ENCODE results near the gene HSD17B2.
"Not testable (repeated sequence)": the region's sequence is repeated elsewhere in the genome, so short reads cannot be mapped to it uniquely, and the experiment has no call there.

The HSD17B2 gene

DNA sequence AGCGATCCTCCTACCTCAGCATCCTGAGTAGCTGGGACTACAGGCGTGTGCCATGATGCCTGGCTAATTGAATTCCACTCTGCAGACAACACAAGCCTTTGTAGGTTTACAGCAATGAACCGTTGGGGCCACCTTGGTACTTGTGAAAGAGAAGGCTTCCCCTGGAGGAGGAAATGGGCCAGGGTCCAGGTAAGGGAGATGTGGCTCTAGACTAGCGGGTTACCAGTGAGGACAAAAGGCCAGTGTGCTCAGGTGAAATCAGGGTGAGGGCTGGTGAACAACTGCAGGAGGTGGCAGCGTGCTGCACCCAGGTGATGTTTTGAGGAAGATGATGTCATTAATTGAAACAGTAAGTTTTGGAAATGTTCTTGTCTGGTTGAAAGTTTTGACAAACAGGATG lies 30.5 kb upstream of the HSD17B2 start:
- Histone ChIP-seq H3K9ac (ENCODE audit: low read depth in 1 of 2, low read length in 2 of 2) (no peak overlapping the region), H3K27ac (ENCODE audit: low read depth, low read length) (no peak overlapping the region), H3K4me1 (ENCODE audit: control insufficient read depth in 1 of 2, insufficient read depth in 2 of 2, low read length in 2 of 2) (peaks cover 0 to 25% of the 10 kb centered on the region in 2 donors), H3K36me3 (ENCODE audit: control insufficient read depth in 1 of 2, insufficient read depth in 2 of 2, low read length in 2 of 2) (peaks cover 15 to 21% of the 10 kb centered on the region in 2 donors), H3K9me3 (ENCODE audit: control insufficient read depth in 1 of 2, low read length in 2 of 2) (peaks cover 6 to 10% of the 10 kb centered on the region in 2 donors), H3K4me3 (ENCODE audit: low read depth in 1 of 2, low read length in 2 of 2) (no peak overlapping the region), H3K27me3 (ENCODE audit: control insufficient read depth in 1 of 2, insufficient read depth in 2 of 2, low read length in 2 of 2) (no peaks in the 10 kb centered on the region)

DNA sequence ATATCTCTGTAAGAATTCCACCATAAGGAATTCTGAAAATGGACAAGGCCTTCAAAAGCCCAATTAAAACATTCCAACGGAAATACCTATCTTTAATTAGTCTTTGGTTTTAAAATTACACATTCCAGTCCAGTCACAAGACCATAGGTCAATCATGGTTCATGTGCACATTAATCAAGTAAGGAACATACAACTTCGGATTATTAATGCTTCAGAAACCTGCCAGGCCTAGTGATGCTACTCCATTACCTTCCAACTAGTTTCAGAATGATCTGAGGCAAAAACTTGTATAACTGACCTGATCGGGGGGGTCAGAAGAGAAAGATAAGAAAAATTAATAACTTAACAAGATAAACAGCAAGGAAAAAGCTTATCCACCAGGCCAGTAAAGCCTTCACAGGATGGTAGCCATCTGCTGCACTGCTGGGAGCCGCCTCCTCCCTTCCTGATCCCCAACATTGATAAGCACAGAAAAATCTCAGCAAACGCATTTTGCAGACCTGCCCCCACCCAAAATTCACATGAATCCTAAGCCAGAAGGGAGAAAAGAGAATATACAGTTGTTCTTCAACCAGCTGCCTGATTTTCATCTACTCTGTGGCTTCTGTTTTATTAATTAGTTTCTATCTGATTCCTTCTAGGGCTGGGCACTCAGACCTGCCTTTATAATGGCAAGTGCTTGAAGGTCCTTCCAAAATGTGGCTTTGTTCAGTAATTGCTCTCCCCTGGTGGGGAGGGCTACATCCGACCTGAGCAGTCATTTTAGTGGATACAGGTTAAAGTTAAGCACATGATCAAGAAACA lies 29.8 kb upstream of the HSD17B2 start:
- Histone ChIP-seq H3K4me3 (ENCODE audit: low read depth in 1 of 2, low read length in 2 of 2) (no peak overlapping the region), H3K9ac (ENCODE audit: low read depth in 1 of 2, low read length in 2 of 2) (no peak overlapping the region), H3K27ac (ENCODE audit: low read depth, low read length) (no peak overlapping the region), H3K4me1 (ENCODE audit: control insufficient read depth in 1 of 2, insufficient read depth in 2 of 2, low read length in 2 of 2) (peaks cover under 1 to 25% of the 10 kb centered on the region in 2 donors), H3K9me3 (ENCODE audit: control insufficient read depth in 1 of 2, low read length in 2 of 2) (peaks cover 6 to 10% of the 10 kb centered on the region in 2 donors), H3K27me3 (ENCODE audit: control insufficient read depth in 1 of 2, insufficient read depth in 2 of 2, low read length in 2 of 2) (no peaks in the 10 kb centered on the region), H3K36me3 (ENCODE audit: control insufficient read depth in 1 of 2, insufficient read depth in 2 of 2, low read length in 2 of 2) (peaks cover 10 to 14% of the 10 kb centered on the region in 2 donors)

DNA sequence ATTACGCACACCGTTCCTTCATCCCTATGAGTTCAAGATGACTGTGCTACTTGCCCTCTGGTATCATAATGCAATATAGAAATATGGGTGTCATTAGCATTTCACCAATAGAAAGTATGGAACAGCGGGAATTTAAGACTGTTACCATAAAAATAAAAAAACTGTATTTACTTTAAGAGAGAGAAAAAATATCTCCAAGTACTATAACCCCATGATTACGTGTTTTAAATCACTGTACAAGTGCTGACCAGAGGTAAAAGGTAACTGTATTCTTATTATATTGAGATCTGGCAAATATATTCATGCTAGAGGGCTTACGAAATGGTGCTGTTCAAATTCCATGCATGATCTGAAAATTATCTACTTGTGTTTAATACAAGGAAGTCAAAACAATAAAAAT lies 29.0 kb upstream of the HSD17B2 start:
- Histone ChIP-seq H3K9ac (ENCODE audit: low read depth in 1 of 2, low read length in 2 of 2) (no peak overlapping the region), H3K36me3 (ENCODE audit: control insufficient read depth in 1 of 2, insufficient read depth in 2 of 2, low read length in 2 of 2) (peaks cover 8 to 14% of the 10 kb centered on the region in 2 donors), H3K27ac (ENCODE audit: low read depth, low read length) (no peak overlapping the region), H3K9me3 (ENCODE audit: control insufficient read depth in 1 of 2, low read length in 2 of 2) (peaks cover 6 to 10% of the 10 kb centered on the region in 2 donors), H3K27me3 (ENCODE audit: control insufficient read depth in 1 of 2, insufficient read depth in 2 of 2, low read length in 2 of 2) (no peaks in the 10 kb centered on the region), H3K4me3 (ENCODE audit: low read depth in 1 of 2, low read length in 2 of 2) (no peak overlapping the region), H3K4me1 (ENCODE audit: control insufficient read depth in 1 of 2, insufficient read depth in 2 of 2, low read length in 2 of 2) (peaks cover 8 to 30% of the 10 kb centered on the region in 2 donors)

DNA sequence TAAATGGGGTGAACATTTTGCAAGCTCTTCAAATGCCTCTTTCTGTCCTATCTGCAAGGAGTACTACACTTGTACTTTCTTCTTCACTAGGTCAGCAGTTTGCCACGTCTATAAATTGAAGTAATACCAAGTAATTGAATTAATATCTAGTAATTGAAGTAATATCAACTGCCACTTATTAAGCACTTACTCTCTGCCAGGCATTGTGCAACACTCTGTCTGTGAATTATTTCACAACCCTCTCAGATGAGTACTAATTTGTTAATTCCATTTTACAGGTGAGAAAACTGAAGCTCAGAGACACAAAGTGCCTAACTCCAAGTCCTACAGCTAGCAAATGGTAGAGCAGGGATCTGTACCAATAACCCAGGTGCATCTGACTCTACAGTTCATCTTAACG lies 27.9 kb upstream of the HSD17B2 start:
- Histone ChIP-seq H3K9ac (ENCODE audit: low read depth in 1 of 2, low read length in 2 of 2) (no peak overlapping the region), H3K4me1 (ENCODE audit: control insufficient read depth in 1 of 2, insufficient read depth in 2 of 2, low read length in 2 of 2) (peaks cover 15 to 37% of the 10 kb centered on the region in 2 donors), H3K4me3 (ENCODE audit: low read depth in 1 of 2, low read length in 2 of 2) (no peak overlapping the region), H3K27ac (ENCODE audit: low read depth, low read length) (no peak overlapping the region), H3K36me3 (ENCODE audit: control insufficient read depth in 1 of 2, insufficient read depth in 2 of 2, low read length in 2 of 2) (peaks cover 8 to 11% of the 10 kb centered on the region in 2 donors), H3K27me3 (ENCODE audit: control insufficient read depth in 1 of 2, insufficient read depth in 2 of 2, low read length in 2 of 2) (no peaks in the 10 kb centered on the region), H3K9me3 (ENCODE audit: control insufficient read depth in 1 of 2, low read length in 2 of 2) (peaks cover 6 to 10% of the 10 kb centered on the region in 2 donors)

DNA sequence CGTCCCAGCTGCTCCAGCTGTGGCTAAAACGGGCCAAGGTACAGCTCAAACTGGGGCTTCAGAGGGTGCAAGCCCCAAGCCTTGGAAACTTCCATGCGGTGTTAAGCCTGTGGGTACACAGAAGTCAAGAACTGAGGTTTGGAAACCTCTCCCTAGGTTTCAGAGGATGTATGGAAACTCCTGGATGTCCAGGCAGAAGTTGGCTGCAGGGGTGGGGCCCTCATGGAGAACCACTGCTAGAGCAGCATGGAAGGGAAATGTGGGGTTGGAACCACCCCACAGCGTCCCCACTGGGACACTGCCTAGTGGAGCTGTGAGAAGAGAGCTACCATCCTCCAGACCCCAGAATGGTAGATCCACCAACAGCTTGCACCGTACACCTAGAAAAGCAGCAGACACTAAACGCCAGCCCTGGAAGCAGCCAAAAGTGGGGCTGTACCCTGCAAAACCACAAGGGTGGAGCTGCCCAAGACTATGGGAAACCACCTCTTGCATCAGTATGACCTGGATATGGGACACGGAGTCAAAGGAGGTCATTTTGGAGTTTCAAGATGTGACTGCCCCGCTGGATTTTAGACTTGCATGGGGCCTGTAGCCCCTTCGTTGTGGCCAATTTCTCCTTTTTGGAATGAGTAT lies 26.0 kb upstream of the HSD17B2 start:
- Histone ChIP-seq H3K9me3 (ENCODE audit: control insufficient read depth in 1 of 2, low read length in 2 of 2) (peaks cover 6 to 10% of the 10 kb centered on the region in 2 donors), H3K4me3 (ENCODE audit: low read depth in 1 of 2, low read length in 2 of 2) (no peak overlapping the region), H3K36me3 (ENCODE audit: control insufficient read depth in 1 of 2, insufficient read depth in 2 of 2, low read length in 2 of 2) (peaks cover 4 to 8% of the 10 kb centered on the region in 2 donors), H3K27ac (ENCODE audit: low read depth, low read length) (no peak overlapping the region), H3K27me3 (ENCODE audit: control insufficient read depth in 1 of 2, insufficient read depth in 2 of 2, low read length in 2 of 2) (no peaks in the 10 kb centered on the region), H3K4me1 (ENCODE audit: control insufficient read depth in 1 of 2, insufficient read depth in 2 of 2, low read length in 2 of 2) (peaks cover 20 to 45% of the 10 kb centered on the region in 2 donors), H3K9ac (ENCODE audit: low read depth in 1 of 2, low read length in 2 of 2) (no peak overlapping the region)

DNA sequence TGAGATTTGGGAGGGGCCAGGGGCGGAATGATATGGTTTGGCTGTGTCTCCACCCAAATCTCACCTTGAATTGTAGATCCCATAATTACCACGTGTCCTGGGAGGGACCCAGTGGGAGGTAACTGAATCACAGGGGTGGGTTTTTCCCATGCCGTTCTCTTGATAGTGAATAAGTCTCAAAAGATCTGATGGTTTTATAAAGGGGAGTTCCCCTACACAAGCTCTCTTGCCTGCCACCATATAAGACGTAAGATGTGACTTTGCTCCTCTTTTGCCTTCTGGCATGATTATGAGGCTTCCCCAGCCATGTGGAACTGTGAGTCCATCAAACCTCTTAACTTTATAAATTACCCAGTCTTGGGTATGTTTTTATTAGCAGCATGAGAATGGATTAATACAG lies 25.3 kb upstream of the HSD17B2 start:
- H3K27me3 ChIP-seq (ENCODE audit: control insufficient read depth in 1 of 2, insufficient read depth in 2 of 2, low read length in 2 of 2); H3K9ac ChIP-seq (ENCODE audit: low read depth in 1 of 2, low read length in 2 of 2); H3K36me3 ChIP-seq (ENCODE audit: control insufficient read depth in 1 of 2, insufficient read depth in 2 of 2, low read length in 2 of 2); H3K4me3 ChIP-seq (ENCODE audit: low read depth in 1 of 2, low read length in 2 of 2); H3K9me3 ChIP-seq (ENCODE audit: control insufficient read depth in 1 of 2, low read length in 2 of 2); H3K27ac ChIP-seq (ENCODE audit: low read depth, low read length): not testable (repeated sequence)
- H3K4me1 ChIP-seq (ENCODE audit: control insufficient read depth in 1 of 2, insufficient read depth in 2 of 2, low read length in 2 of 2): peaks cover 20 to 41% of the 10 kb centered on the region in 2 donors

DNA sequence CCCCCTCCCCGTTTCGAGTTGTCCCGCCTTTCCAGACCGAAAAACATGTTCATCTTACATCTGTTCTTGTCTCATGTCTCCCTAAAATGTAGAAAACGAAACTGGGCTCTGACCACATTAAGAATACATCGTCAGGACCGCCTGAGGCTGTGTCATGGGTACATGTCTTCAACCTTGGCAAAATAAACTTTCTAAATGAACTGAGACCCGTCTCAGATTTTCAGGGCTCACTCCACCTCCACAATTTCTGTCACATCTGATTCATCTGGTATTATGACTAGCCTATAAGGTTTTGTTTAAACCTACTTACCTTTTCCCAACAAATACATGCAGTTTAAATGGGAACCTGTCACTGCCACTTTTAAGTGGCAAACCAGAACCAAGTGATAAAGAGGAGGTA lies 24.4 kb upstream of the HSD17B2 start:
- H3K36me3 ChIP-seq (ENCODE audit: control insufficient read depth in 1 of 2, insufficient read depth in 2 of 2, low read length in 2 of 2): peaks cover 0 to 8% of the 10 kb centered on the region in 2 donors
- no peak overlapping the region for H3K27ac ChIP-seq (ENCODE audit: low read depth, low read length)
- H3K9ac ChIP-seq (ENCODE audit: low read depth in 1 of 2, low read length in 2 of 2): peak overlapping the region; percentile 35 to 64
- no peaks in the 10 kb centered on the region for H3K27me3 ChIP-seq (ENCODE audit: control insufficient read depth in 1 of 2, insufficient read depth in 2 of 2, low read length in 2 of 2)
- peak overlapping the region; percentile 74 to 84 for H3K4me3 ChIP-seq (ENCODE audit: low read depth in 1 of 2, low read length in 2 of 2)
- H3K9me3 ChIP-seq (ENCODE audit: control insufficient read depth in 1 of 2, low read length in 2 of 2): peaks cover 13 to 15% of the 10 kb centered on the region in 2 donors
- peaks cover 20 to 33% of the 10 kb centered on the region in 2 donors for H3K4me1 ChIP-seq (ENCODE audit: control insufficient read depth in 1 of 2, insufficient read depth in 2 of 2, low read length in 2 of 2)

DNA sequence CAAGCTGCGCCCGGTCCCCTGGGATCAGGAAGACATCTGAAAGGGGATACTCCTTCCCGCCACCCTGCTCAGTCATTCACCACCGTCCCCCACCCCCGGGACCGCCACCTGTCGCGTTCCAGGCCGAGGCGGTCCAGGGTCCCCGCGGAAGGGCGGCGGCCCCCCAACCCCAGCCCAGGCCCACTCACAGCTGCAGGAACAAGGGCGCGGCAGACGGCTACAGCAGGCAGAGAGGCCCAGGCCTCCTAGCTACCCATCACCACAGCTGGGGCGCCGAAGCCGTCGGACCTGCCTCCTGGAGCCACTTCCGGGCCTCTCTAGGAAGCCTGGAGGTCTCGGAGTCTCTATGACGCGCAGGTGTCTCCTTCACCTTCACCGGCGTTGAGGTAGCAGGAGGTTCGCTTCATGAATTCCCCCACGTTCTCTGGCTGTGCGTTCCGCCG lies 23.8 kb upstream of the HSD17B2 start, which contains the start of gene SDR42E1:
Gene SDR42E1 (minus strand): TSS at position 272 of the 443 bp plus-strand sequence. CDS start 10,612 bp downstream, outside the sequence.
- Histone ChIP-seq H3K9me3 (ENCODE audit: control insufficient read depth in 1 of 2, low read length in 2 of 2) (peaks cover 13 to 15% of the 10 kb centered on the region in 2 donors), H3K4me3 (ENCODE audit: low read depth in 1 of 2, low read length in 2 of 2) (peak within 1 kb of the TSS; percentile 74 to 84), H3K27ac (ENCODE audit: low read depth, low read length) (no peak within 1 kb of the TSS), H3K36me3 (ENCODE audit: control insufficient read depth in 1 of 2, insufficient read depth in 2 of 2, low read length in 2 of 2) (peaks cover 0 to 8% of the 10 kb centered on the region in 2 donors), H3K4me1 (ENCODE audit: control insufficient read depth in 1 of 2, insufficient read depth in 2 of 2, low read length in 2 of 2) (peaks cover 26 to 36% of the 10 kb centered on the region in 2 donors), H3K9ac (ENCODE audit: low read depth in 1 of 2, low read length in 2 of 2) (peak within 1 kb of the TSS; percentile 64 to 69), H3K27me3 (ENCODE audit: control insufficient read depth in 1 of 2, insufficient read depth in 2 of 2, low read length in 2 of 2) (no peaks in the 10 kb centered on the region)

DNA sequence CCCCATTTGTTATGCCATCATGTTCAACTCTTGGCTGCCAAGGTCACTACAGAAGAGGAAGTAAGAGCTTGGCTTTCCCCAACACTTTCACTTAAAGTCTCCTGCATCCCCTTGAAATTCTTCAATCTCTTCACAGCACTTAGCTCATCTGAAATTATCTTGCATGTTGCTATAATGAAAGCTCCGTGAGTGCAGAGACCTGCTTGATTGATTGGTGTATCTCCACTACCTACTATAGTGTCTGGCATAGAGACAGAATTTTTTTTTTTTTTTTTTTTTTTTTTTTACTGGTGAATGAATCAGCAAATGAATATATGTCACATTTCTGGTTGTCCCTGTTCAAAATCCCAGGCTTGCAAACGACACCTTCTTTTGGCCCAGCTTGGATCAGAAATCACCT lies 21.9 kb upstream of the HSD17B2 start:
- Histone ChIP-seq H3K4me1 (ENCODE audit: control insufficient read depth in 1 of 2, insufficient read depth in 2 of 2, low read length in 2 of 2) (peaks cover 31 to 36% of the 10 kb centered on the region in 2 donors), H3K4me3 (ENCODE audit: low read depth in 1 of 2, low read length in 2 of 2) (no peak overlapping the region), H3K36me3 (ENCODE audit: control insufficient read depth in 1 of 2, insufficient read depth in 2 of 2, low read length in 2 of 2) (peaks cover 0 to 5% of the 10 kb centered on the region in 2 donors), H3K27ac (ENCODE audit: low read depth, low read length) (no peak overlapping the region), H3K27me3 (ENCODE audit: control insufficient read depth in 1 of 2, insufficient read depth in 2 of 2, low read length in 2 of 2) (no peaks in the 10 kb centered on the region), H3K9me3 (ENCODE audit: control insufficient read depth in 1 of 2, low read length in 2 of 2) (peaks cover 13 to 15% of the 10 kb centered on the region in 2 donors), H3K9ac (ENCODE audit: low read depth in 1 of 2, low read length in 2 of 2) (no peak overlapping the region)

DNA sequence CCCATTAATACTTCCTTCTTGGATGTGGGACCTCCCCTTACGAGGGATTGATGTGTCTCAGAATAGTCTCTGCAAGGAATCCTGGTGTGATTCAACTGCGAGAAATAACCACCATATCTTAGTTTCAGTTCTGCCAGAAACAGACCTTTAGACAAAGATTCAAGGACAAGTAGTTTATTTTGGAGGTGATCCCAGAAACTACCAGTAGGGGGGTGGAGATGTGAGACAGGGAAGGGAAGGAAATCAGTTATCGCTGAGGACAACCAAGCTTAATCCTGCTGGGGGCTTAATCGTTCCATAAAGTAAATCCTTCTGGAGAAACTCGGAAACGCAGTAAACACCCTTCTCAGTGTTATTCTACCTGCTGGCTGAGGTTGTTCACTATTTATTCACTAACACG lies 18.8 kb upstream of the HSD17B2 start:
- Histone ChIP-seq H3K36me3 (ENCODE audit: control insufficient read depth in 1 of 2, insufficient read depth in 2 of 2, low read length in 2 of 2) (no peaks in the 10 kb centered on the region), H3K27me3 (ENCODE audit: control insufficient read depth in 1 of 2, insufficient read depth in 2 of 2, low read length in 2 of 2) (no peaks in the 10 kb centered on the region), H3K9ac (ENCODE audit: low read depth in 1 of 2, low read length in 2 of 2) (no peak overlapping the region), H3K4me3 (ENCODE audit: low read depth in 1 of 2, low read length in 2 of 2) (peak overlapping the region; percentile 38 to 42), H3K27ac (ENCODE audit: low read depth, low read length) (no peak overlapping the region), H3K9me3 (ENCODE audit: control insufficient read depth in 1 of 2, low read length in 2 of 2) (peaks cover 5 to 6% of the 10 kb centered on the region in 2 donors), H3K4me1 (ENCODE audit: control insufficient read depth in 1 of 2, insufficient read depth in 2 of 2, low read length in 2 of 2) (peaks cover 36 to 51% of the 10 kb centered on the region in 2 donors)

All from duodenal mucosa (tissue), 2 donors.